ENCODE data around the gene UCKL1.

The UCKL1 gene

GRCh38 chr20:63935447-63935846 is 20.8 kb downstream of the UCKL1 start:
- H2AK5ac ChIP-seq (ENCODE audit: low read length) = no peak overlapping the region
- H3K4me2 ChIP-seq (ENCODE audit: low read length) = no peak overlapping the region
- no peaks in the 10 kb centered on the region for H3K4me1 ChIP-seq (ENCODE audit: control insufficient read depth in 1 of 2, insufficient read depth in 2 of 2, low read length in 2 of 2)
- no peak overlapping the region for H3K14ac ChIP-seq (ENCODE audit: low read length)
- H3K27me3 ChIP-seq (ENCODE audit: insufficient read depth, low read length) = no peaks in the 10 kb centered on the region
- no peak overlapping the region for H4K8ac ChIP-seq (ENCODE audit: low read depth, low read length)
- H2BK120ac ChIP-seq (ENCODE audit: insufficient read depth, low read length, poor library complexity) = no peak overlapping the region
- H3K79me1 ChIP-seq (ENCODE audit: low read length) = no peaks in the 10 kb centered on the region
- H3K36me3 ChIP-seq (ENCODE audit: control insufficient read depth in 1 of 2, insufficient read depth in 2 of 2, low read length in 2 of 2) = peaks cover 67 to 71% of the 10 kb centered on the region in 2 experiments
- H2AFZ ChIP-seq (ENCODE audit: insufficient read depth, low read length, poor library complexity) = no peak overlapping the region
- H3K23ac ChIP-seq (ENCODE audit: low read length) = no peak overlapping the region
- H3K79me2 ChIP-seq (ENCODE audit: control insufficient read depth, insufficient read depth, low read length, poor library complexity) = no peaks in the 10 kb centered on the region
- H4K91ac ChIP-seq (ENCODE audit: low read depth, low read length) = no peak overlapping the region
- H3K9ac ChIP-seq (ENCODE audit: low read length) = no peak overlapping the region
- no peak for DNase-seq
- no peaks in the 10 kb centered on the region for H3K9me3 ChIP-seq (ENCODE audit: insufficient read depth, low read depth, low read length)
- no peak overlapping the region for H3K4ac ChIP-seq (ENCODE audit: low read depth, low read length)
- no peak overlapping the region for H3K27ac ChIP-seq (ENCODE audit: low read depth, low read length)
- no peak overlapping the region for H3K4me3 ChIP-seq (ENCODE audit: low read depth, low read length)
- H4K12ac ChIP-seq (ENCODE audit: low read depth, low read length) = no peak overlapping the region
- H2BK12ac ChIP-seq (ENCODE audit: low read length) = no peak overlapping the region
- WGBS (ENCODE audit: extremely low coverage, insufficient coverage, insufficient read length) = no CpG with 5 or more reads among the region's 9 CpGs
- no peak overlapping the region for H2BK5ac ChIP-seq (ENCODE audit: low read depth, low read length, poor library complexity)
- no peak overlapping the region for H3K18ac ChIP-seq (ENCODE audit: low read length)

- Histone ChIP-seq H3K4ac (ENCODE audit: low read depth, low read length) (no peak overlapping the region), H2BK12ac (ENCODE audit: low read length) (no peak overlapping the region), H3K4me2 (ENCODE audit: low read length) (no peak overlapping the region), H4K8ac (ENCODE audit: low read depth, low read length) (no peak overlapping the region), H3K9ac (ENCODE audit: low read length) (no peak overlapping the region), H3K27ac (ENCODE audit: low read depth, low read length) (no peak overlapping the region), H3K23ac (ENCODE audit: low read length) (no peak overlapping the region), H3K9me3 (ENCODE audit: insufficient read depth, low read depth, low read length) (no peaks in the 10 kb centered on the region), H3K79me1 (ENCODE audit: low read length) (no peaks in the 10 kb centered on the region), H2BK120ac (ENCODE audit: insufficient read depth, low read length, poor library complexity) (no peak overlapping the region), H2AFZ (ENCODE audit: insufficient read depth, low read length, poor library complexity) (no peak overlapping the region), H4K12ac (ENCODE audit: low read depth, low read length) (no peak overlapping the region), H3K18ac (ENCODE audit: low read length) (peak overlapping the region; percentile 39), H3K4me3 (ENCODE audit: low read depth, low read length) (no peak overlapping the region), H3K14ac (ENCODE audit: low read length) (no peak overlapping the region), H2BK5ac (ENCODE audit: low read depth, low read length, poor library complexity) (no peak overlapping the region), H4K91ac (ENCODE audit: low read depth, low read length) (no peak overlapping the region), H3K36me3 (ENCODE audit: control insufficient read depth in 1 of 2, insufficient read depth in 2 of 2, low read length in 2 of 2) (peaks cover 66 to 69% of the 10 kb centered on the region in 2 experiments), H2AK5ac (ENCODE audit: low read length) (no peak overlapping the region), H3K79me2 (ENCODE audit: control insufficient read depth, insufficient read depth, low read length, poor library complexity) (no peaks in the 10 kb centered on the region), H3K27me3 (ENCODE audit: insufficient read depth, low read length) (no peaks in the 10 kb centered on the region), H3K4me1 (ENCODE audit: control insufficient read depth in 1 of 2, insufficient read depth in 2 of 2, low read length in 2 of 2) (no peaks in the 10 kb centered on the region)
- no CpG with 5 or more reads among the region's 37 CpGs for WGBS (ENCODE audit: extremely low coverage, insufficient coverage, insufficient read length)
- DNase-seq = peak; percentile 57 to 59
Observed at GRCh38 chr20:63934271-63935068, 21.7 kb downstream of the UCKL1 start.

- H3K27me3 ChIP-seq (ENCODE audit: insufficient read depth, low read length) = no peaks in the 10 kb centered on the region
- H2BK120ac ChIP-seq (ENCODE audit: insufficient read depth, low read length, poor library complexity) = no peak overlapping the region
- no peak overlapping the region for H3K27ac ChIP-seq (ENCODE audit: low read depth, low read length)
- H3K4me1 ChIP-seq (ENCODE audit: control insufficient read depth in 1 of 2, insufficient read depth in 2 of 2, low read length in 2 of 2) = no peaks in the 10 kb centered on the region
- H3K23ac ChIP-seq (ENCODE audit: low read length) = no peak overlapping the region
- DNase-seq = no peak
- H3K18ac ChIP-seq (ENCODE audit: low read length) = no peak overlapping the region
- no peak overlapping the region for H3K9ac ChIP-seq (ENCODE audit: low read length)
- no peak overlapping the region for H2BK5ac ChIP-seq (ENCODE audit: low read depth, low read length, poor library complexity)
- H3K4me2 ChIP-seq (ENCODE audit: low read length) = no peak overlapping the region
- H2BK12ac ChIP-seq (ENCODE audit: low read length) = no peak overlapping the region
- WGBS (ENCODE audit: extremely low coverage, insufficient coverage, insufficient read length) = no CpG with 5 or more reads among the region's 5 CpGs
- peaks cover 67 to 69% of the 10 kb centered on the region in 2 experiments for H3K36me3 ChIP-seq (ENCODE audit: control insufficient read depth in 1 of 2, insufficient read depth in 2 of 2, low read length in 2 of 2)
- H2AFZ ChIP-seq (ENCODE audit: insufficient read depth, low read length, poor library complexity) = no peak overlapping the region
- no peaks in the 10 kb centered on the region for H3K79me2 ChIP-seq (ENCODE audit: control insufficient read depth, insufficient read depth, low read length, poor library complexity)
- no peak overlapping the region for H3K4ac ChIP-seq (ENCODE audit: low read depth, low read length)
- H3K4me3 ChIP-seq (ENCODE audit: low read depth, low read length) = no peak overlapping the region
- H4K91ac ChIP-seq (ENCODE audit: low read depth, low read length) = no peak overlapping the region
- no peak overlapping the region for H4K12ac ChIP-seq (ENCODE audit: low read depth, low read length)
- no peak overlapping the region for H4K8ac ChIP-seq (ENCODE audit: low read depth, low read length)
- H3K79me1 ChIP-seq (ENCODE audit: low read length) = no peaks in the 10 kb centered on the region
- no peak overlapping the region for H2AK5ac ChIP-seq (ENCODE audit: low read length)
- H3K14ac ChIP-seq (ENCODE audit: low read length) = no peak overlapping the region
- H3K9me3 ChIP-seq (ENCODE audit: insufficient read depth, low read depth, low read length) = peaks cover 3% of the 10 kb centered on the region
Observed at GRCh38 chr20:63933646-63934045, 22.6 kb downstream of the UCKL1 start.

- Histone ChIP-seq H3K4me3 (ENCODE audit: low read depth, low read length) (no peak overlapping the region), H3K14ac (ENCODE audit: low read length) (no peak overlapping the region), H3K4ac (ENCODE audit: low read depth, low read length) (peak overlapping the region; percentile 12), H4K8ac (ENCODE audit: low read depth, low read length) (no peak overlapping the region), H3K9me3 (ENCODE audit: insufficient read depth, low read depth, low read length) (peaks cover 3% of the 10 kb centered on the region), H3K18ac (ENCODE audit: low read length) (no peak overlapping the region), H2AFZ (ENCODE audit: insufficient read depth, low read length, poor library complexity) (no peak overlapping the region), H3K79me1 (ENCODE audit: low read length) (no peaks in the 10 kb centered on the region), H3K36me3 (ENCODE audit: control insufficient read depth in 1 of 2, insufficient read depth in 2 of 2, low read length in 2 of 2) (peaks cover 75 to 76% of the 10 kb centered on the region in 2 experiments), H3K27ac (ENCODE audit: low read depth, low read length) (no peak overlapping the region), H2BK5ac (ENCODE audit: low read depth, low read length, poor library complexity) (no peak overlapping the region), H4K91ac (ENCODE audit: low read depth, low read length) (no peak overlapping the region), H3K23ac (ENCODE audit: low read length) (no peak overlapping the region), H3K4me2 (ENCODE audit: low read length) (no peak overlapping the region), H3K4me1 (ENCODE audit: control insufficient read depth in 1 of 2, insufficient read depth in 2 of 2, low read length in 2 of 2) (no peaks in the 10 kb centered on the region), H3K79me2 (ENCODE audit: control insufficient read depth, insufficient read depth, low read length, poor library complexity) (no peaks in the 10 kb centered on the region), H3K9ac (ENCODE audit: low read length) (no peak overlapping the region), H3K27me3 (ENCODE audit: insufficient read depth, low read length) (no peaks in the 10 kb centered on the region), H2BK12ac (ENCODE audit: low read length) (no peak overlapping the region), H2AK5ac (ENCODE audit: low read length) (no peak overlapping the region), H4K12ac (ENCODE audit: low read depth, low read length) (no peak overlapping the region), H2BK120ac (ENCODE audit: insufficient read depth, low read length, poor library complexity) (no peak overlapping the region)
- no peak for DNase-seq
- no CpG with 5 or more reads among the region's 17 CpGs for WGBS (ENCODE audit: extremely low coverage, insufficient coverage, insufficient read length)
Observed at GRCh38 chr20:63932606-63933160, 23.5 kb downstream of the UCKL1 start.
